HL-60 (cell line): ENCODE measurements around the gene GAS6.

ENCODE experiments used
- GABPA ChIP-seq: IDR thresholded peaks from 2 replicates; pipeline ENCODE4 v1.6.1; 2012; ENCODE audit warnings: low read depth
- POLR2AphosphoS5 ChIP-seq: IDR thresholded peaks from 2 replicates; pipeline ENCODE4 v1.6.1; 2012; ENCODE audit warnings: low read depth
- SPI1 ChIP-seq: IDR thresholded peaks from 2 replicates; pipeline ENCODE4 v1.6.1; 2012; ENCODE audit warnings: low read depth, mild to moderate bottlenecking, borderline replicate concordance
- TF ChIP-seq, protein P1 (sequence below): IDR thresholded peaks from one replicate; pipeline ENCODE4 v1.5.1; 2011; ENCODE audit warnings: low read length, control low read depth, inconsistent platforms; ENCODE audit not compliant: insufficient read depth
- TF ChIP-seq, protein P2 (sequence below): IDR thresholded peaks from 2 replicates; pipeline ENCODE4 v1.6.1; 2012; ENCODE audit warnings: low read depth; ENCODE audit not compliant: insufficient replicate concordance

DNA sequence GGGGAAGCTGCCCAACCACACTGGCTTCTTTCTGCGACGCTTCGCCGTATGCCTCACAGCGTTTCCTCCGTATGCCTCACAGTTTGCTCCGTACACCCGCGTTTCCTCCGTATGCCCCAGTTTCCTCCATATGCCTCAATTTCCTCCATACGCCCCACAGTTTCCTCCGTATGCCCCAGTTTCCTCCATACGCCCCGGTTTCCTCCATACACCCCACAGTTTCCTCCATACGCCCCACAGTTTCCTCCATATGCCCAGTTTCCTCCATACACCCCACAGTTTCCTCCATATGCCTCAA is 22.6 kb downstream of the GAS6 start:
- TF ChIP-seq POLR2AphosphoS5: no peak
- TF ChIP-seq, protein P1, sequence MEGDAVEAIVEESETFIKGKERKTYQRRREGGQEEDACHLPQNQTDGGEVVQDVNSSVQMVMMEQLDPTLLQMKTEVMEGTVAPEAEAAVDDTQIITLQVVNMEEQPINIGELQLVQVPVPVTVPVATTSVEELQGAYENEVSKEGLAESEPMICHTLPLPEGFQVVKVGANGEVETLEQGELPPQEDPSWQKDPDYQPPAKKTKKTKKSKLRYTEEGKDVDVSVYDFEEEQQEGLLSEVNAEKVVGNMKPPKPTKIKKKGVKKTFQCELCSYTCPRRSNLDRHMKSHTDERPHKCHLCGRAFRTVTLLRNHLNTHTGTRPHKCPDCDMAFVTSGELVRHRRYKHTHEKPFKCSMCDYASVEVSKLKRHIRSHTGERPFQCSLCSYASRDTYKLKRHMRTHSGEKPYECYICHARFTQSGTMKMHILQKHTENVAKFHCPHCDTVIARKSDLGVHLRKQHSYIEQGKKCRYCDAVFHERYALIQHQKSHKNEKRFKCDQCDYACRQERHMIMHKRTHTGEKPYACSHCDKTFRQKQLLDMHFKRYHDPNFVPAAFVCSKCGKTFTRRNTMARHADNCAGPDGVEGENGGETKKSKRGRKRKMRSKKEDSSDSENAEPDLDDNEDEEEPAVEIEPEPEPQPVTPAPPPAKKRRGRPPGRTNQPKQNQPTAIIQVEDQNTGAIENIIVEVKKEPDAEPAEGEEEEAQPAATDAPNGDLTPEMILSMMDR: no peak
- TF ChIP-seq, protein P2, sequence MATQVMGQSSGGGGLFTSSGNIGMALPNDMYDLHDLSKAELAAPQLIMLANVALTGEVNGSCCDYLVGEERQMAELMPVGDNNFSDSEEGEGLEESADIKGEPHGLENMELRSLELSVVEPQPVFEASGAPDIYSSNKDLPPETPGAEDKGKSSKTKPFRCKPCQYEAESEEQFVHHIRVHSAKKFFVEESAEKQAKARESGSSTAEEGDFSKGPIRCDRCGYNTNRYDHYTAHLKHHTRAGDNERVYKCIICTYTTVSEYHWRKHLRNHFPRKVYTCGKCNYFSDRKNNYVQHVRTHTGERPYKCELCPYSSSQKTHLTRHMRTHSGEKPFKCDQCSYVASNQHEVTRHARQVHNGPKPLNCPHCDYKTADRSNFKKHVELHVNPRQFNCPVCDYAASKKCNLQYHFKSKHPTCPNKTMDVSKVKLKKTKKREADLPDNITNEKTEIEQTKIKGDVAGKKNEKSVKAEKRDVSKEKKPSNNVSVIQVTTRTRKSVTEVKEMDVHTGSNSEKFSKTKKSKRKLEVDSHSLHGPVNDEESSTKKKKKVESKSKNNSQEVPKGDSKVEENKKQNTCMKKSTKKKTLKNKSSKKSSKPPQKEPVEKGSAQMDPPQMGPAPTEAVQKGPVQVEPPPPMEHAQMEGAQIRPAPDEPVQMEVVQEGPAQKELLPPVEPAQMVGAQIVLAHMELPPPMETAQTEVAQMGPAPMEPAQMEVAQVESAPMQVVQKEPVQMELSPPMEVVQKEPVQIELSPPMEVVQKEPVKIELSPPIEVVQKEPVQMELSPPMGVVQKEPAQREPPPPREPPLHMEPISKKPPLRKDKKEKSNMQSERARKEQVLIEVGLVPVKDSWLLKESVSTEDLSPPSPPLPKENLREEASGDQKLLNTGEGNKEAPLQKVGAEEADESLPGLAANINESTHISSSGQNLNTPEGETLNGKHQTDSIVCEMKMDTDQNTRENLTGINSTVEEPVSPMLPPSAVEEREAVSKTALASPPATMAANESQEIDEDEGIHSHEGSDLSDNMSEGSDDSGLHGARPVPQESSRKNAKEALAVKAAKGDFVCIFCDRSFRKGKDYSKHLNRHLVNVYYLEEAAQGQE: no peak
- TF ChIP-seq GABPA: no peak
- no peak for TF ChIP-seq SPI1
